ENCODE data around the gene SCTR.

Gene SCTR

GRCh38 chr2:119482481-119483394 lies 41.5 kb downstream of the SCTR start:
- Histone ChIP-seq H3K36me3 (ENCODE audit: control insufficient read depth, insufficient read depth, low read length) (no peaks in the 10 kb centered on the region), H3K27ac (ENCODE audit: insufficient read depth, low read depth, low read length, poor library complexity, severe bottlenecking) (no peak overlapping the region), H3K27me3 (ENCODE audit: control insufficient read depth, insufficient read depth, low read length, poor library complexity, severe bottlenecking) (no peaks in the 10 kb centered on the region), H3K4me1 (ENCODE audit: control insufficient read depth, insufficient read depth, low read length) (peaks cover 5% of the 10 kb centered on the region), H3K4me3 (ENCODE audit: insufficient read depth, low read depth, low read length) (no peak overlapping the region), H3K9me3 (ENCODE audit: control insufficient read depth, low read length) (no peaks in the 10 kb centered on the region)
- WGBS, 2 experiments, result 82% methylated on average over 20 of the region's 20 CpGs

DNA sequence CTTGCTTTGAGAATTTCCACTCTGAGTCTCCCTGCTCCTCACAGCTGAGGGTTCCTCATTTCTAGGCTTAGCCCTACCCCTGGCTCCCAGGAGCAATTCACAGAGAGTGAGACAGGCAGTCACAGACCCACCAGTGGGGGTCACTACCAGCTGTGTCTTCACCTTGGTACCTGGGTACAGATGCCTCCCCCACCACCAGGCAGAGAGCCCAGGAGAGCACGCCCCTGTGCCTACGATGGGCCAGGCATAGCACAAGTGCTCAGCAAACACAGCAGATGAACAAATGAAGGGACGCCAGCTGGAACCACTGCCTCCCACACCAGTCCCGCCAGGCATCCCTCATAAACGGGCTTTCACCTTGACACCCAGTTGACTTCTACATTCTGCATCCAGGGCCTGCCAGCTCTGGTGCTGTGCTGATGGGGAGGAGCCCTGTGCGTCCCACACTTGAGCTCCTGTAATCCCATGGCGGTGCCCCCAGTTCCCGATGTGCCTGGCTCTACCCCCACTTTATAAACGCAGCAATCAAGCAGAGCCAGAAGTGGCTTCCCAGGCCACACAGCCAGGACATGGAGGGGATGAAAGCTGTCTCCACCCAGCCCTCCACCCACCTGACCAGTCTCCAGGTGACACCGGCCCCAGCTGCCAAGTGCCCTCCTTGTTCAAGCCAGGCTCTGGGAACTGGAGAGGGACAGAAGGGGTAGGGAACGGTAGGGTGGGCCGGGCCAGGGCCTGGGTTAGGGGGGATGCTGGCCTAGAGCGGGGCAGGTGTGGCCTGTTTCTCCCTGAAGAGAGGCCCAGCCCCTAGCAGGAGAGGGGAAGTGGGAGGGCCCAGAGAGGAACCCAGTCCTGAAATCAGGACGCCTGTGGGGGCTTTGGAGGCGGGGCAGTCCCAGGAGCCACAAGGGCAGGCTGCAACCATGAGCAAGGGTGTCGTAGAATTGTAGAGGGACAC lies 42.5 kb downstream of the SCTR start:
- Histone ChIP-seq H3K27me3 (ENCODE audit: control insufficient read depth, insufficient read depth, low read length, poor library complexity, severe bottlenecking) (no peaks in the 10 kb centered on the region), H3K27ac (ENCODE audit: insufficient read depth, low read depth, low read length, poor library complexity, severe bottlenecking) (no peak overlapping the region), H3K4me3 (ENCODE audit: insufficient read depth, low read depth, low read length) (no peak overlapping the region), H3K9me3 (ENCODE audit: control insufficient read depth, low read length) (no peaks in the 10 kb centered on the region), H3K4me1 (ENCODE audit: control insufficient read depth, insufficient read depth, low read length) (peaks cover 5% of the 10 kb centered on the region), H3K36me3 (ENCODE audit: control insufficient read depth, insufficient read depth, low read length) (no peaks in the 10 kb centered on the region)
- 86% methylated on average over 16 of the region's 16 CpGs for WGBS, 2 experiments

GRCh38 chr2:119480718-119481142 lies 43.6 kb downstream of the SCTR start:
- WGBS, 2 experiments, result 88 to 91% methylated on average over 11 of the region's 11 CpGs
- no peak overlapping the region for H3K4me3 ChIP-seq (ENCODE audit: insufficient read depth, low read depth, low read length)
- H3K4me1 ChIP-seq (ENCODE audit: control insufficient read depth, insufficient read depth, low read length), result peaks cover 12% of the 10 kb centered on the region
- H3K27ac ChIP-seq (ENCODE audit: insufficient read depth, low read depth, low read length, poor library complexity, severe bottlenecking), result no peak overlapping the region
- H3K27me3 ChIP-seq (ENCODE audit: control insufficient read depth, insufficient read depth, low read length, poor library complexity, severe bottlenecking), result no peaks in the 10 kb centered on the region
- H3K36me3 ChIP-seq (ENCODE audit: control insufficient read depth, insufficient read depth, low read length), result no peaks in the 10 kb centered on the region
- no peaks in the 10 kb centered on the region for H3K9me3 ChIP-seq (ENCODE audit: control insufficient read depth, low read length)

GRCh38 chr2:119480184-119480583 lies 44.1 kb downstream of the SCTR start:
- WGBS, 2 experiments, result 89 to 94% methylated on average over 5 of the region's 5 CpGs
- no peak overlapping the region for H3K4me3 ChIP-seq (ENCODE audit: insufficient read depth, low read depth, low read length)
- H3K36me3 ChIP-seq (ENCODE audit: control insufficient read depth, insufficient read depth, low read length), result no peaks in the 10 kb centered on the region
- no peak overlapping the region for H3K27ac ChIP-seq (ENCODE audit: insufficient read depth, low read depth, low read length, poor library complexity, severe bottlenecking)
- H3K9me3 ChIP-seq (ENCODE audit: control insufficient read depth, low read length), result no peaks in the 10 kb centered on the region
- H3K4me1 ChIP-seq (ENCODE audit: control insufficient read depth, insufficient read depth, low read length), result peaks cover 14% of the 10 kb centered on the region
- H3K27me3 ChIP-seq (ENCODE audit: control insufficient read depth, insufficient read depth, low read length, poor library complexity, severe bottlenecking), result no peaks in the 10 kb centered on the region

DNA sequence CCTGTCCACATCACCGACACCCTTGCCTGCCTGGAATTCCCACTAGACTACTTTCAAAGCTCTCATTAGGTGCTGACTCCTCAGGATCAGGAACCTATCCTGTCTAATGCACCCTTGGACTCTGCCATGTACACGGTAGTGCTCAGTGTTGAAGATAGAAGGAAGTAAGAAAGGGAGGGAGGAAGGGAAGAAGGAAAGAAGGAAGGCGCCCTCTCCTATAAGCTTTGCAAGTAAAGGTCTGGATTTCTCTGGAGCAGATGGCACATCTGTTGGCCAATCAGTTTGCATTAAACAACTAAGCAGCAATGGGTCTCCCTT lies 45.3 kb downstream of the SCTR start:
- H3K9me3 ChIP-seq (ENCODE audit: control insufficient read depth, low read length), result no peaks in the 10 kb centered on the region
- H3K36me3 ChIP-seq (ENCODE audit: control insufficient read depth, insufficient read depth, low read length), result no peaks in the 10 kb centered on the region
- H3K4me3 ChIP-seq (ENCODE audit: insufficient read depth, low read depth, low read length), result no peak overlapping the region
- H3K27ac ChIP-seq (ENCODE audit: insufficient read depth, low read depth, low read length, poor library complexity, severe bottlenecking), result no peak overlapping the region
- WGBS, 2 experiments, result 88 to 95% methylated on average over 3 of the region's 3 CpGs
- H3K4me1 ChIP-seq (ENCODE audit: control insufficient read depth, insufficient read depth, low read length), result peaks cover 20% of the 10 kb centered on the region
- no peaks in the 10 kb centered on the region for H3K27me3 ChIP-seq (ENCODE audit: control insufficient read depth, insufficient read depth, low read length, poor library complexity, severe bottlenecking)

GRCh38 chr2:119478188-119478977 lies 45.9 kb downstream of the SCTR start:
- no peak overlapping the region for H3K27ac ChIP-seq (ENCODE audit: insufficient read depth, low read depth, low read length, poor library complexity, severe bottlenecking)
- WGBS, 2 experiments, result 91 to 93% methylated on average over 12 of the region's 12 CpGs
- no peak overlapping the region for H3K4me3 ChIP-seq (ENCODE audit: insufficient read depth, low read depth, low read length)
- H3K27me3 ChIP-seq (ENCODE audit: control insufficient read depth, insufficient read depth, low read length, poor library complexity, severe bottlenecking), result no peaks in the 10 kb centered on the region
- no peaks in the 10 kb centered on the region for H3K36me3 ChIP-seq (ENCODE audit: control insufficient read depth, insufficient read depth, low read length)
- no peaks in the 10 kb centered on the region for H3K9me3 ChIP-seq (ENCODE audit: control insufficient read depth, low read length)
- H3K4me1 ChIP-seq (ENCODE audit: control insufficient read depth, insufficient read depth, low read length), result peaks cover 20% of the 10 kb centered on the region

- Histone ChIP-seq H3K36me3 (ENCODE audit: control insufficient read depth, insufficient read depth, low read length) (no peaks in the 10 kb centered on the region), H3K9me3 (ENCODE audit: control insufficient read depth, low read length) (no peaks in the 10 kb centered on the region), H3K27me3 (ENCODE audit: control insufficient read depth, insufficient read depth, low read length, poor library complexity, severe bottlenecking) (no peaks in the 10 kb centered on the region), H3K4me1 (ENCODE audit: control insufficient read depth, insufficient read depth, low read length) (peaks cover 15% of the 10 kb centered on the region), H3K4me3 (ENCODE audit: insufficient read depth, low read depth, low read length) (no peak overlapping the region), H3K27ac (ENCODE audit: insufficient read depth, low read depth, low read length, poor library complexity, severe bottlenecking) (no peak overlapping the region)
- WGBS, 2 experiments, result 90 to 92% methylated on average over 9 of the region's 9 CpGs
Measured at GRCh38 chr2:119477113-119477505, 47.2 kb downstream of the SCTR start.

GRCh38 chr2:119476301-119477112 lies 47.8 kb downstream of the SCTR start:
- WGBS, 2 experiments, result 37 to 38% methylated on average over 20 of the region's 20 CpGs

GRCh38 chr2:119475857-119476244 lies 48.4 kb downstream of the SCTR start:
- no peaks in the 10 kb centered on the region for H3K9me3 ChIP-seq (ENCODE audit: control insufficient read depth, low read length)
- 74 to 79% methylated on average over 6 of the region's 6 CpGs for WGBS, 2 experiments
- H3K27ac ChIP-seq (ENCODE audit: insufficient read depth, low read depth, low read length, poor library complexity, severe bottlenecking), result no peak overlapping the region
- H3K4me3 ChIP-seq (ENCODE audit: insufficient read depth, low read depth, low read length), result no peak overlapping the region
- peaks cover 15% of the 10 kb centered on the region for H3K4me1 ChIP-seq (ENCODE audit: control insufficient read depth, insufficient read depth, low read length)
- no peaks in the 10 kb centered on the region for H3K36me3 ChIP-seq (ENCODE audit: control insufficient read depth, insufficient read depth, low read length)
- no peaks in the 10 kb centered on the region for H3K27me3 ChIP-seq (ENCODE audit: control insufficient read depth, insufficient read depth, low read length, poor library complexity, severe bottlenecking)

More at GRCh38 chr2:119476301-119477112, 47.8 kb downstream of the SCTR start:
- Histone ChIP-seq H3K4me3 (ENCODE audit: insufficient read depth, low read depth, low read length) (no peak overlapping the region), H3K27me3 (ENCODE audit: control insufficient read depth, insufficient read depth, low read length, poor library complexity, severe bottlenecking) (no peaks in the 10 kb centered on the region), H3K4me1 (ENCODE audit: control insufficient read depth, insufficient read depth, low read length) (peaks cover 15% of the 10 kb centered on the region), H3K9me3 (ENCODE audit: control insufficient read depth, low read length) (no peaks in the 10 kb centered on the region), H3K27ac (ENCODE audit: insufficient read depth, low read depth, low read length, poor library complexity, severe bottlenecking) (no peak overlapping the region), H3K36me3 (ENCODE audit: control insufficient read depth, insufficient read depth, low read length) (no peaks in the 10 kb centered on the region)
